Measurements from ENCODE around the gene MYOZ3.

DNA sequence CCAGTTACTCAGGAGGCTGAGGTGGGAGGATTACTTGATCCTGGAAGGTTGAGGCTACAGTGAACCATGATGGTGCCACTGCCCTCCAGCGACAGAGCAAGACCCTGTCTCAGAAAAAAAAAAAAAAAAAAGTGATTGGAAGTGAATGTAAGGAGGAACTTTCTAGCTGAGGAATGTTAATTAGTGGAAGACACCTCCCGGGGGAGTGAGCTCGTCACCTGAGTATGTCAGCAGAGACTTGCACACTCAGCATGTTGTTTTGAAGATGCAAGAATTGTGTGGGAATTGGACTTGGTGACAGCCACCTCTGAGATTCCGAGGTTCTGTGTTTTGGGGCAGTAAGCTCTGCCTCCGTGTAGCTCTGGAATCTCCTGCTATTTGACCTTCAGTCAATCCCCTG is 17.0 kb upstream of the MYOZ3 start:
- TF ChIP-seq, protein P1, sequence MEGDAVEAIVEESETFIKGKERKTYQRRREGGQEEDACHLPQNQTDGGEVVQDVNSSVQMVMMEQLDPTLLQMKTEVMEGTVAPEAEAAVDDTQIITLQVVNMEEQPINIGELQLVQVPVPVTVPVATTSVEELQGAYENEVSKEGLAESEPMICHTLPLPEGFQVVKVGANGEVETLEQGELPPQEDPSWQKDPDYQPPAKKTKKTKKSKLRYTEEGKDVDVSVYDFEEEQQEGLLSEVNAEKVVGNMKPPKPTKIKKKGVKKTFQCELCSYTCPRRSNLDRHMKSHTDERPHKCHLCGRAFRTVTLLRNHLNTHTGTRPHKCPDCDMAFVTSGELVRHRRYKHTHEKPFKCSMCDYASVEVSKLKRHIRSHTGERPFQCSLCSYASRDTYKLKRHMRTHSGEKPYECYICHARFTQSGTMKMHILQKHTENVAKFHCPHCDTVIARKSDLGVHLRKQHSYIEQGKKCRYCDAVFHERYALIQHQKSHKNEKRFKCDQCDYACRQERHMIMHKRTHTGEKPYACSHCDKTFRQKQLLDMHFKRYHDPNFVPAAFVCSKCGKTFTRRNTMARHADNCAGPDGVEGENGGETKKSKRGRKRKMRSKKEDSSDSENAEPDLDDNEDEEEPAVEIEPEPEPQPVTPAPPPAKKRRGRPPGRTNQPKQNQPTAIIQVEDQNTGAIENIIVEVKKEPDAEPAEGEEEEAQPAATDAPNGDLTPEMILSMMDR (IDR thresholded peaks at IDR 0.05; ENCODE audit: poor library complexity), result no peak
- TF ChIP-seq EZH2 (IDR thresholded peaks at IDR 0.05; ENCODE audit: borderline replicate concordance) (no peak), EZH2phosphoT487 (IDR thresholded peaks at IDR 0.05; ENCODE audit: low read depth, severe bottlenecking, unreplicated experiment) (no peak)

Measured in hepatocyte (in vitro differentiated cells).